Measurements from ENCODE around the gene NR1H4.

NR1H4 gene

GRCh38 chr12:100564905-100565467 lies 91.3 kb downstream of the NR1H4 start:
- TF ChIP-seq CTCF (conservative IDR thresholded peaks at IDR 0.05; ENCODE audit: low read depth, low read length): no peak
- H3K4me3 ChIP-seq (ENCODE audit: low read length): no peak overlapping the region
- DNase-seq (ENCODE audit: low read depth): no peak

GRCh38 chr12:100565987-100566545 lies 92.4 kb downstream of the NR1H4 start:
- DNase-seq (ENCODE audit: low read depth): no peak
- H3K4me3 ChIP-seq (ENCODE audit: low read length): no peak overlapping the region
- TF ChIP-seq CTCF (conservative IDR thresholded peaks at IDR 0.05; ENCODE audit: low read depth, low read length): no peak

- DNase-seq (ENCODE audit: low read depth): no peak
- no peak for TF ChIP-seq CTCF (conservative IDR thresholded peaks at IDR 0.05; ENCODE audit: low read depth, low read length)
Measured at GRCh38 chr12:100566887-100567637, 93.4 kb downstream of the NR1H4 start.

GRCh38 chr12:100567945-100568344 lies 94.3 kb downstream of the NR1H4 start:
- DNase-seq (ENCODE audit: low read depth): no peak
- no peak for TF ChIP-seq CTCF (conservative IDR thresholded peaks at IDR 0.05; ENCODE audit: low read depth, low read length)
- no peak overlapping the region for H3K4me3 ChIP-seq (ENCODE audit: low read length)

More at GRCh38 chr12:100566887-100567637, 93.4 kb downstream of the NR1H4 start:
- no peak overlapping the region for H3K4me3 ChIP-seq (ENCODE audit: low read length)

- TF ChIP-seq CTCF (conservative IDR thresholded peaks at IDR 0.05; ENCODE audit: low read depth, low read length): no peak
- DNase-seq (ENCODE audit: low read depth): no peak
- no peak overlapping the region for H3K4me3 ChIP-seq (ENCODE audit: low read length)
Measured at GRCh38 chr12:100572184-100572583, 98.5 kb downstream of the NR1H4 start.

GRCh38 chr12:100573292-100574186 lies 99.9 kb downstream of the NR1H4 start, which contains the start of gene GAS2L3:
GAS2L3 (plus strand) TSS chr12:100573684; CDS start chr12:100594905, 21,221 bp downstream.
- TF ChIP-seq CTCF (conservative IDR thresholded peaks at IDR 0.05; ENCODE audit: low read depth, low read length): no peak
- peak within 1 kb of the TSS; percentile 87 for H3K4me3 ChIP-seq (ENCODE audit: low read length)
- no peak for DNase-seq (ENCODE audit: low read depth)
